HG02759 (cell line): ENCODE measurements around the gene FGF9.

Experiments used
- ATAC-seq: cut with Tn5 transposase; IDR thresholded peaks from one replicate; pipeline ENCODE4 v1.9.1; 2021; ENCODE audit warnings: mild to moderate bottlenecking, moderate library complexity; ENCODE audit not compliant: unreplicated experiment

FGF9 gene

DNA sequence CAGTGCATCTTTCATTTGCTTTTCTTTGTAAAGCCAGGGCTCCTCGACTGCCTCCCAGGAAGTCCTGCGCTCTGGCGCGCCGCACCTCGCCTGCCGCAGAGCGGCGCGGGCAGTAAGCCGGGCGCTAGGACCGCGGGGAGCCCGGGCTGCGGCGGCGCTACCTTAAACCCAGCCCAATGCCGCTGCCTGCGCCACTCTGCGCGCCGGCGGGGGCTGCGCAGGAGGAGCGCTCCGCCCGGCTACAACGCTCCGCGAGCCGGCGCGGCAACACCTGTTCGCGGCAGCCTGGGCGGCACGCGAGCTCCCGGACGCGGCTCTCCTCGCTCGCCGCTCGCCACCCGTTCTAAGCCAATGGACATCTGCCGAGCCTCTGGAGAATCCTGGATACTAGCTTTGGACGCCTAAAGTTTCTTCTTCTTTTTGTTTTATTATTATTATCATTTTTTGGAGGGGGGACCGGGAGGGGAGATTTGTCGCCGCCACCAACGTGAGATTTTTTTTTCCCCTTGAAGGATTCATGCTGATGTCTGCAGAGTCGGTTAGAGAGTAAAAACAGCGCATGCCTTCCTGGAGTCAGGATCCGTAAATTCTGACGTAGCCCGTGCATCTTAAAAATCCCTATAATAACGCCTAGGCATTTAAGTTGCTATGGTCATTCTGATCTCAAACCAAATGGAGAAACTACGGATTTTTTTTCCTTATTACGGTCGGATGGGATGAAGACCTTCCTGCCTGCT, at the start of gene FGF9:
TSS of gene FGF9 (plus strand) at position 191 of the 737 bp plus-strand sequence. CDS start 840 bp downstream, outside the sequence.
- peak; percentile 80 for ATAC-seq

DNA sequence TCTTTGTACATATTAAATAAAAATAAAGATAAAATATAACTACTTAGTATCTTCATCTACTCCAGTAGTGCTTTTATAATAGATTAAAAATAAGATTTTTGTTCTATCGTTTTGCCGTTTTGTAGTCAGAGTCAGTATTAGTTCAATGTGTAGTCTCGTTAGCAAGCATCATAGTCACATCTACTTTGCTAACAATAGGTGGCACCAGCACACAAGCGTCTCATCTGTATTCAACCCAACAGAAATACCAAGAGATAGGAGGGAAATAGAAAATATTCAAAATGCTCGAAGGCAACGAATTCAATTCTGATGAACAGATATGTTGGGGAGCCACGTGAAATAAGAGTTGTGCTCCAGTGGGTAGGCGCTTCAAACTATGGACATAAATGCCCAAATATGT, 45.5 kb upstream of the FGF9 start:
- no peak for ATAC-seq

DNA sequence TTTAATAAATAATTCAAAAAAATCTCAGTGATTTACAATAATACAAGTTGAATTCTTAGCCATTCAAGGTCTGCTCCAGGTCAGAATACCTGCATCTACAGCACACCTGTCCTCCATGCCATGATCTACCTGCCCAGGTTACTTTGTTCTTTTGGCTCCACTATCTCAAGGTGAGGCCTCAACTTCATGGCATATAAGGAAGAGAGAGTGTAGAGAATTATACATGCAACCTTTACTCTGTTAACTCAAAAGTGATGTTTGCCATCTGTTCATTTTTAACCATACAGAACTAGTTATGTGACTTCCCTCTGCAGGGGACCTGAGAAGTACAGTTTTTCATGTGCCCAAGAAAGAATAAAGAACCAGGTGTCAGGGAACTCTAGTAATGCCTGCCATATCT, 38.7 kb upstream of the FGF9 start:
- ATAC-seq = no peak

DNA sequence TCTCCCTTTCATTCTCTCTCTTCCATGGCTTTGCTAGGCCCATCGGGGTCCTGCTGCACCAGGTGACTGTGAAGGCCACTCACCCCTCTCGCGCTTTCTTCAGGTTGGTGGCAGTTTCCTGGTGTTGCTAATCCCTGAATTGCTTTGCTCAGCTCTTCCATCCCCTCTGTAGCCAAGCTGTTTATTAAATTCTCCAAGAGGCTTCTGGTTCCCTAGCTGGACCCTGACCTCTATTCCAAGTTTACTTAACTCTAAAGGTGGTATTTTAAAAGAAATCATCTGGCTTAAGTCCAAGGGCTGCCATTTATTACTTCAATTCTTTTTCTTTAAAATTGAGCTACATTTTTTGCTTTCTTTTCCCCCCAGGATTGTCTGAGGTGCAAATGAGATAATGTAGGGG, 34.2 kb upstream of the FGF9 start:
- ATAC-seq = no peak

DNA sequence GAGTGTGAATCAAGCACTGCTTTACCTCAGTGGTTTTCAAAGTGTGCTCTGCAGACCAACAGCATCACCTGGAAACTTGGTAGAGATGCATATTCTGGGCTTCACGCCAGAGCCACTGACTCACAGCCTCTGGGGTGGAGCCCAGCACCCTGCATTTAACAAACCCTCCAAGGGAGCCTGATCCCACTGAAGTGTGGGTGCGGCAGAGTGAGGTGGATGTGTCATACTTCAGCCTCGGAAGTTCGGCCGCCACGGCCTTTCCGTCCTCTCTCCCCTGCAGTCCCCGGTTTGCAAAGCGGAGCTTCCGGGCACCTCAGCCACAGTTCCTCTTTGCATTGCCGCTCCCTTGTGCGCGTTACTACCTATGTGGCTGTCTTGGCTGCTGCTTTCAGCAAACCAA, 33.6 kb upstream of the FGF9 start:
- ATAC-seq = no peak

DNA sequence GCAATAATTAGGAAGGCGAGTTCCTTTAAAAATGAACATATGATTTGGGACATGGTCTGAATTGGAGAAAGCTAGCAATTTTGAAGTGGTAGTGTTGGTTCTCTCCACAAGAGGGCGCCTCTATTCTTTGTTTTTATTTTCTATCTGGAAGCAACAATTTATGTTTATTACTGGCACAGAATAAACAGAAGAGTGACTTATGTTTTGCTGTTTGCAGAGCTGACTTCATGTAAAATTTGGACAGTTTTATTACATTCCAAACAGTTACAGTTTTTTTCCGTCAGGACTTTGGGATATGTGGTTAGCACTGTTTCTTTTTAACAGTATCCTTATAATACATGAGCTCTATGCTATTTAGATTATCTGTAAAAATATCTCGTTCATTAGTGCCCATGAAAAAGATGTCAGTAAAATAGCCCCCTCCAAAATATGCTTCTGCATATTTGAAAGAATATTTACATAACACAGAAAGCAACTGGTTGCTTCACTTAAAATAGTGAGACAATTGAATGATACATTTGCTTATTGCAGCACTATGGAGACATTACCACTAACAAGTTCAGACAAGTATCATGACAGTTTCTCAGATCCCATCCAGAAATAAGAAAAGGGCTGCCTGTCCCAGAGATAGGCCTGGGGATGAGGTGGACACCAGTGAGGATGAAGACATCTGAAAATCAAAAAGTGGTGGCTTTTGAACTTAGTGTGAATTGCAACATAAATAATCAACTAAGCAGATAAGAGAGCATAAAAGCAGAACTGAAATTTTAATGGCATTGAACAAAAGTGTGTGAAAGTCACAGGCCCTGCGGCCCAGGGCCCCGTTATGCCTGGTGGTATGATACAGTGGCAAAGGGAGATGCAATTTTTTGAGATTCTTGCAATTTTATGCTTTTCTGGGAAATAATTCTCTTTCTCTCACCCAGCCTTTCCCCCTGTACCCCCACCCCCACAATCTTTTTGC, 32.3 kb upstream of the FGF9 start:
- no peak for ATAC-seq

DNA sequence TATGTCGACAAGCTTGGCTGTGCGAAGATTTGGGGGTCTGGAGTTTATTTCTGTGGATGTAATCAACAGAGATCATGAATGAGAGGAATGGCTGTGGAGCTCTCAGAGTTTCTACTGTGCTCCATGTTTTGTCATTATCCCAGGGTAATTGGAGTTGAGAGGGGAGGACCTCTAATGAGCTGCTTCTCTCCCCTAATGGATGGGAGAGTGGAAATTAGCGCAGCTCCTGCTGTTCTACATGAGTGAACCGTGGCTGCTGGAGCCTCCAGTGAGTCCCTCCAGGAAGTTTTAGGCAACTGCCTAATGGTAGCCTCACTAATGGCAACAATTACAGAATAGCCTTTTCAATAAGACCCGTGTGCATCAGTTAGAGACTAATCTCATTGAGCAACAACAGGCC, 31.3 kb upstream of the FGF9 start:
- ATAC-seq = no peak

DNA sequence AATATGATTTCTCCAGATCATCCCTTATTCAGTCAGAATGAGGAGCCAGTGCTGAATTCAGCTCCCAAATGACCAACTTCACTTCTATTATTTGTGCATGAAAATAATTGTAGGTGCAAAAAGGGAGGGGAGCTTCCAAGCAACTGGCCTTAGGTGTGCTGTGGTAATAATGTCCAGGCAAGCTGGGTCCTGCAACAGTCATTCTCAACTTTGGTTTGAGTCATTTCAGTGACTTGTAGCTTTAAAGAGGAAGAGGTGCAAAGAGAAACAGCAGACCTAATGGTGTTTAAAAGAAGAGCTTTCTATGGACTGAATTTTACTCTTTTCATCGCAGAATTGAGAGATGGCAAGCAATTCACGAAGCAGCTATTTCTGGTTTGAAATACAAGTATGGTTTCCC, 29.2 kb upstream of the FGF9 start:
- ATAC-seq = no peak

DNA sequence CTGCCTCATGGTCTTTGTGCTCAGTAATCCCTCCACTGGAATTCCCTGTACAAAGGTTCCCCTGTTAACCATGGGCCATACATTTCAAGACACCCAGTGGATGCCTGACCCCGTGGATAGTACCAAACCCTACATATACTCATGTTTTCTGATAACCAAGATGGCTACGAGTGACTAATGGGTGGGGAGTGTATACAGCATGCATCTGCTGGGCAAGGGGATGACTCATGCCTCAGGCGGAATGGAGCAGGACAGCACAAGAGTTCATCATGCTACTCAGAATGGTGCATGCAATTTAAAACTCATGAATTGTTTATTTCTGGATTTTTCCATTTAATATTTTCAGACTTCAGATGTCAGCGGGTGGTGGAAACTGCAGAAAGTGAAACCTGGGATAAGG, 13.3 kb upstream of the FGF9 start:
- no peak for ATAC-seq

DNA sequence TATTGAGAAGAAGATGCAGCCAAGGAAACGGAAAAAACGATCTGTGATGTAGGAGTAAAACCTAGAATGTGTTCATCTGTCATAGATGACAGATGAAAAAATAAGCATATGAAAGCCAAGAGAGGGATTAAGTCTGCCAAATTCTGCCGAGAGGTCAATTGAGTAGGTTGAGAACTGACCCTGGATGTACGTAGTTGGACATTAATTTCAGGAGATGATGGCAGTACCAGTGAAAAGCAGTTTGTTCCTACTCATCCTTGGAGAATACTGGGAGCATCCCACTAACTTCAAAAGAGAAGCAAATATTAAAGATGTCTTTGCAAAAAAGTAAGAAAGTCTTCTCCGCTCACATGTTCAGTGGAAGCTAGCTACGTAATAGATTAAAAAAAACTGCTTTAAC, 11.8 kb upstream of the FGF9 start:
- ATAC-seq = no peak

DNA sequence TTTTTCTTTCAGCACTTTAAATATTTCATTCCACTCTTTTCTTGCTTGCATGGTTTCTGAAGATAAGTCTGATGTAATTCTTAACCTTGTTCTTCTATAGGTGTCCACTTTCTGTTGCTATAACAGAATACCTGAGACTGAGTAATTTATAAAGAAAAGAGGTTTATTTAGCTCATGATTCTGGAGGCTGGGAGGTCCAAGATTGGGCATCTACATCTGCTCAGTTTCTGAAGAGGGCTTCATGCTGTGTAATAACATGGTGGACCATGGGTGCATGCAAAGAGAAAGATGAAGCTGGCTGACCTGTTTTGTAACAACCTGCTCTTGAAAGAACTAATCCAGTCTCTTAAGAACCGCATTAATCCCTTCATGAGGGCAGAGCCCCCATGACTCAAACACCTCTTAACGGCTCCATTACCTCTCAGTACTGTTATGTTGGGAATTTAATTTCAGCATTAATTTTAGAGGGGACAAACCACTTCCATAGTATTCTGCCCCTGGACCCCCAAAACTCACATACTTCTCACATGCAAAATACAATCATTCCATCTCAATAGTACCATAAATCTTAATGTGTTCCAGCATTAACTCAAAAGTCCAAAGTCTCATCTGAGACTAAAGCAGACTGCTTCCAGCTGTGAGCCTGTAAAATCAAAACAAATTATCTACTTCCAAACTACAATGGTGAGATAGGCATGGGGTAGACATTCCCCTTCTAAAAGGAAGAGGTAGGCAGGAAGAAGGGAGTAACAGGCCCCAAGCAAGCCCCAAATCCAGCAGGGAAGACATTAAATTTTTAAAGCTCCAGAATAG, 9.6 kb upstream of the FGF9 start:
- ATAC-seq = no peak

DNA sequence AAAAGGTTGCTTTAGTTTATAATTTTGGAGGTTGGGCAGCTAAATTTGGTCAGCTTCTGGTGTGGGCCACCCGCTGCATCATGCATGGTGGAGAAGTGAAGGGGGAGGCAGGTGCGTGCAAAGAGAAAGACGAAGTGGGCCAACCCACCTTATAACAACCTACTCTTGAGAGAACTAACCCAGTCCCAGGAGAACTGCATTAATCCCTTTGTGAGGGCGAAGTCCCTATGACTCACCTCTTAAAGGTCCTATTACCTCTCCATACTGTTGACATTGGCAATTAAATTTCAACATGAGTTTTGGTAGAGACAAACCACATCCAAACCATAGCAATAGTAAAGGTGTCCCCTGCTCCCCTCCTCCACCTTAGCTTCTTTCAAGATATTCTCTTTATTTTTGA, 7.7 kb upstream of the FGF9 start:
- no peak for ATAC-seq

DNA sequence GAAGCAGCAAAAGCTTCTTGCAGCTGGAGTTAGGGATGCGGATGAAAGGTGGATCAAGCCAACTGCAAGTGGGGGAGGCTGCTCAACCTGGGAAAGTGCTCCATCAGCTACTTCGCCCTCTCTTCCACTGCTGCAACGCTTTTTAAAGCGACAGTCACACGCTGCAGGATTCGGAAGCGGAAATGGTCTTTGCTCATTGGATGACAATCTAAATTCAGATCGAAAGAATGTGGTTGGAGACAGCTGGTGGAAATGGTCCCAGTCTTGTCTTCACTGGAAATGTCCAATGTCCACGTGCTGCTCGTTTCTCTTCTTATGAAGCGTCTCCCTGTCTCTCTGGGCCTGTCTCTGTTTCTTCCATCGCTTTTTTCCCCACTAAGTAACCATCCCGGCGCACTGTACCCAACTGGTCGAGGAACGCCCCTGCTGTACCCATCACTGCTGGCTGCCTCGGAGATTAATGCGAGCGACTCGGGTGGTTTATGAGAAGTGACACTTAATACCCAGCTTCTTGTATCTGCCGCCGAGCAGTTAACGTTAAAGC, 2.1 kb upstream of the FGF9 start:
- ATAC-seq = no peak

DNA sequence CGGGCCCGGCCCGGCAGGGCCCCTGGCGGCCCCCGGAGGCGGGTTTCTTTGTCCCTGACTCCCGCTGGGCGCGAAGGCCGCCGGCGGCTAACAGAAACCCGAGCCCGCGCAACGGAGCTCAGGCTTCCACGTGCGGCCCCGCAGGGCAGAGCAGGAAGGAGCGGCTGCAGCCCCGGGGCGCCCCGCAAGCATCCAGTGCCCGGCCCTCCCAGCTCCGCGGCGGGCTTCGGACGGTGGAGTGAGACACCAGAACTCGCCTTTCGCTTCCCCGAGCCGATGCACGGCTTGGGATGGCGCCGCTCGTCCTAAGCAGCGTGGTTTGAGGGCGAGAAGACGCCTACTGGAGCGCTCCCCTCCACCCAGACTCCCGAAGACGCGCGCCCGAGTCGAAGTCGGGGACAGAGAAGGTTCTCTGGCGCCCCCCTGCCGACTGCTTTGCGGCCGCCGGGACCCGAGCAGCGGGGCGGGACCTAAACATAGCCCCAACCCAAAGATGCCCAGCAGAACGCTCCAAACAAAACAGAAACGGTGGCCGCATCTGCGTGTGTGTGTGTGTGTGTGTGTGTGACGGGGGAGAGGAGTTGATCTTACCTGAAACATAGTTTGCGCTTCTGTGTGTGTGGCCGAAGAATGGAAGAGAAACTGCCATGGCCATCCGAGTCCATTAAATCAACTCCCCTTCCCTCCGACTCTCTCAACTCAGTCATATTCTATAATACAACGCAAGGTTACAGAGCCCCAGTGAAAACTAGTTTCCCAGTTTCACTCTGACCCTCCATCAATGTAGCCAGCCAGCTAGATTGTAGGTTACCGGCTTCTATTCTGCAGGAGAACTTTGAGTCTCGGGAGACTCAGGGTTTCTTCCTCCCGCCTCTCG, 629 bp upstream of the FGF9 start:
- ATAC-seq = peak; percentile 34

DNA sequence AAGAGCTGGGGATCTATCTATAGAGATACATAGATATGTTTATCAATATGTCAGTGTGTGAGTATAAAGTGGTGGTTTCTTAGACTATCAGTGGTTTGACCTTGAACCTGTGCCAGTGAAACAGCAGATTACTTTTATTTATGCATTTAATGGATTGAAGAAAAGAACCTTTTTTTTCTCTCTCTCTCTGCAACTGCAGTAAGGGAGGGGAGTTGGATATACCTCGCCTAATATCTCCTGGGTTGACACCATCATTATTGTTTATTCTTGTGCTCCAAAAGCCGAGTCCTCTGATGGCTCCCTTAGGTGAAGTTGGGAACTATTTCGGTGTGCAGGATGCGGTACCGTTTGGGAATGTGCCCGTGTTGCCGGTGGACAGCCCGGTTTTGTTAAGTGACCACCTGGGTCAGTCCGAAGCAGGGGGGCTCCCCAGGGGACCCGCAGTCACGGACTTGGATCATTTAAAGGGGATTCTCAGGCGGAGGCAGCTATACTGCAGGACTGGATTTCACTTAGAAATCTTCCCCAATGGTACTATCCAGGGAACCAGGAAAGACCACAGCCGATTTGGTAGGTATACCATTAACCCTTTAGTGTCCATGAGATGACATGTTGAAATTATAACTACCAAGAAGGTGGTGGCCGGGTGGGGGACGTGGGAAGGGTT, 880 bp downstream of the FGF9 start:
- ATAC-seq = no peak

DNA sequence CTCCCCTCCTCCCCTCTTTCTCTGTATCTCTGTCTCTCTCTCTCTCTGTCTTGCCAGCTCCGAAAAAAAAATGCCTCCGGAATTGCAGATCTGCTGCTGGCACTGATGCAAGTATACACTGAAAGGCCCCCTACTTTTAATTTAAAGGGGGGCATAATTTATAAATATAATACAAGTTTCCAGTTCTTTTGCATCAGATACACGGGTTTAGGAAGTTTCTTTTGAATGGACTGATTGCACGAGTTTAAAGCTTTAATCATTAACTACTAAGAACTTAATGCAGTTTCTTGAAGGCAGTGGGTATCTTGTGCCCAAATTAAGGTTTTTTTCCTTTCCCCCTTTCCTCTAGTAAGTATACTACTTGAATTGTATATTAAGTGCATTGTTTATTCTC, 1.4 kb downstream of the FGF9 start:
- no peak for ATAC-seq

DNA sequence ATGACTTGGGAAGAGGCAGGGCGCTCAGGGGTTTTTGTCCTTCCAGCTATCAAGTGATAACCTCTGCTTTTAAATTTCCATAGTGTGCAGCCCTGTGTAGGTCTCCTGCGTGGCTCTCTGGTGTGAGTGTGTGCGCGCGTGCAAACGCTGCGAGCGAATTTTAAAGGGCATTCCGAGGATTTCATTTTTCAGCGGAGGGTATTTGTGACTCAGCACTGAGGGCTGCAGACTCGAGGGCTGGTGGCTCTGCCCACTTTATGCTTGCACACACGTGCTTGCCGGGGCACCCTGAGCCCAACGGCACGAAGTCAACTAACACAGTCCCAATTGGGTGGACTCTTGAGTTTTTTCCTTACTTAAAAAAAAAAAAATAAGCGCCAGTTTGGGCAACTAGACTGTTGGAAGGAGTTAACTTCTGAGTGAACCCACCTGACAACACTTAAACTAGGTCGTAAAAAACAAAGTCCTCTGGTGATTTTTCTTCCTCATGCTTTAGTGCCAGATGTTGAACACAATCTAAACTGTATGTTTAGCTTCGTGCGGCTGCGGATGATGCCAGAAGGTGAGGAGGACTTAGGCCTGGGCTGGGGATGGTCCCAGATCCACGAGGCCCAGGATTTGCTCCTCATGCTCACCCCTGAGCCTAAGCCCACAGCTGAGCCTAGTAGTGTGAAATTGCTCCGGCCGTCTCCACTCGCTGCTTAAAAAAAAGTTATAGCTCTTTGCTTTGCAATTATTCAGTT, 2.1 kb downstream of the FGF9 start:
- no peak for ATAC-seq

DNA sequence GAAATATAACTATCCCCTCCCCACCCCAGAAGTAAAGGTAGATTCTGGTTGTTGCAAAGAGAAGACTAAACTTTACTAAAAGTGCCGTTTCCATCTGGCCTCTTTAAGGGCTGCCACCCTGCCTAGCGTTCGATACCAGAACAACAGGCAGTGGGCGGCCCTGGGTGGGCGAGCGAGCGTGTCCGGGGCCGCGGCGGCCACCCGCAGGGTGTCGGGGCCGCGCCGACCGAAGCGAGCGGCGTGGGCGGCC, 2.6 kb downstream of the FGF9 start:
- ATAC-seq = peak; percentile 26
